ENCODE measurements around the gene TLL1. TPM values are rescaled to one million over a fixed set of nuclear protein-coding genes. Genes with fewer than 3 reads are reported as not detected.

TLL1 gene
- total RNA-seq, 1 experiment from 2014 or later: 1.4 TPM

GRCh38 chr4:165873298-165874071 is 448 bp downstream of the TLL1 start:
- ChIA-PET POLR2A (interaction anchor here (0.6 to 4.8 kb wide), 27 partner anchors 8 to 548 kb away, joined by 3 to 81 read pairs (median 3); no protein-coding TSS in a partner anchor), CTCF (interaction anchor here (0.6 to 1.5 kb wide), 5 partner anchors 12 to 384 kb away, joined by 3 to 5 read pairs (median 4); no protein-coding TSS in a partner anchor)
- intact Hi-C loops (cut with micrococcal nuclease): loop anchor here (2.0 to 5.0 kb wide), 4 partner anchors 99 to 336 kb away; no protein-coding TSS in a partner anchor
- TF ChIP-seq CTCF (IDR thresholded peaks at IDR 0.05; ENCODE audit: unreplicated experiment): no peak
- Mint-ChIP-seq H3K4me3 (ENCODE audit: unreplicated experiment) (peak overlapping the region; percentile 84), H3K4me1 (ENCODE audit: insufficient read depth, unreplicated experiment) (peaks cover 25% of the 10 kb centered on the region), H3K27me3 (ENCODE audit: insufficient read depth, unreplicated experiment) (no peaks in the 10 kb centered on the region), H3K9me3 (ENCODE audit: unreplicated experiment) (no peaks in the 10 kb centered on the region), H3K27ac (ENCODE audit: low read depth, unreplicated experiment) (peak overlapping the region; percentile 59), H3K36me3 (ENCODE audit: insufficient read depth, unreplicated experiment) (peaks cover 6% of the 10 kb centered on the region)
- DNase-seq (ENCODE audit: unreplicated experiment): peak; percentile 45
- BruUV-seq (replicated peaks): no TSS peak

GRCh38 chr4:165874072-165874790 is 1.2 kb downstream of the TLL1 start:
- POLR2A ChIA-PET: interaction anchor here (0.6 to 4.8 kb wide), 23 partner anchors 8 to 549 kb away, joined by 3 to 81 read pairs (median 3); no protein-coding TSS in a partner anchor
- H3K27ac Mint-ChIP-seq (ENCODE audit: low read depth, unreplicated experiment): peak overlapping the region; percentile 59
- DNase-seq (ENCODE audit: unreplicated experiment): peak; percentile 50
- no TSS peak for BruUV-seq (replicated peaks)
- H3K9me3 Mint-ChIP-seq (ENCODE audit: unreplicated experiment): no peaks in the 10 kb centered on the region
- no peaks in the 10 kb centered on the region for H3K27me3 Mint-ChIP-seq (ENCODE audit: insufficient read depth, unreplicated experiment)
- intact Hi-C loops (cut with micrococcal nuclease): loop anchor here (5.0 kb wide), 3 partner anchors 98 to 337 kb away; no protein-coding TSS in a partner anchor
- peaks cover 6% of the 10 kb centered on the region for H3K36me3 Mint-ChIP-seq (ENCODE audit: insufficient read depth, unreplicated experiment)
- CTCF ChIA-PET: interaction anchor here (0.6 to 1.5 kb wide), 7 partner anchors 13 to 385 kb away, joined by 3 to 5 read pairs (median 3); no protein-coding TSS in a partner anchor
- TF ChIP-seq CTCF (IDR thresholded peaks at IDR 0.05; ENCODE audit: unreplicated experiment): no peak
- peak overlapping the region; percentile 84 for H3K4me3 Mint-ChIP-seq (ENCODE audit: unreplicated experiment)
- peaks cover 25% of the 10 kb centered on the region for H3K4me1 Mint-ChIP-seq (ENCODE audit: insufficient read depth, unreplicated experiment)

GRCh38 chr4:165874791-165875371 is 1.8 kb downstream of the TLL1 start:
- H3K9me3 Mint-ChIP-seq (ENCODE audit: unreplicated experiment): no peaks in the 10 kb centered on the region
- H3K27me3 Mint-ChIP-seq (ENCODE audit: insufficient read depth, unreplicated experiment): no peaks in the 10 kb centered on the region
- H3K4me1 Mint-ChIP-seq (ENCODE audit: insufficient read depth, unreplicated experiment): peaks cover 25% of the 10 kb centered on the region
- intact Hi-C loops (cut with micrococcal nuclease): loop anchor here (5.0 kb wide), 3 partner anchors 97 to 338 kb away; no protein-coding TSS in a partner anchor
- DNase-seq (ENCODE audit: unreplicated experiment): peak; percentile 36
- H3K27ac Mint-ChIP-seq (ENCODE audit: low read depth, unreplicated experiment): peak overlapping the region; percentile 59
- BruUV-seq (replicated peaks): no TSS peak
- POLR2A ChIA-PET: interaction anchor here (0.7 to 4.8 kb wide), 12 partner anchors 9 to 256 kb away, joined by 3 to 81 read pairs (median 3); no protein-coding TSS in a partner anchor
- peaks cover 6% of the 10 kb centered on the region for H3K36me3 Mint-ChIP-seq (ENCODE audit: insufficient read depth, unreplicated experiment)
- peak overlapping the region; percentile 84 for H3K4me3 Mint-ChIP-seq (ENCODE audit: unreplicated experiment)
- no peak for TF ChIP-seq CTCF (IDR thresholded peaks at IDR 0.05; ENCODE audit: unreplicated experiment)
- CTCF ChIA-PET: interaction anchor here (1.3 kb wide), 2 partner anchors 216 to 337 kb away, joined by 3 to 4 read pairs; no protein-coding TSS in a partner anchor
